Ovary (tissue), 9 donors: ENCODE data around the gene OR2H1. TPM values are rescaled to one million over a fixed set of nuclear protein-coding genes. Genes with fewer than 3 reads are reported as not detected.

Experiments
- DNase-seq, 5 donors: peaks; one replicate each; pipeline ENCODE4 v3.0.0-alpha.2; 2019 to 2020
- H3K27ac ChIP-seq, 2 donors: fragments of 200-600 bp; one replicate each; pipeline versions ENCODE4 v1.5.1 to v1.8.0; 2019 to 2022
- H3K27me3 ChIP-seq: fragments of 200-600 bp; one replicate; pipeline ENCODE4 v1.8.0; 2022
- H3K36me3 ChIP-seq: fragments of 200-600 bp; sonication (generic); one replicate; pipeline ENCODE4 v1.5.1; 2019
- H3K4me1 ChIP-seq: one replicate; pipeline ENCODE4 v1.8.1; 2013; ENCODE audit warnings: mild to moderate bottlenecking, moderate library complexity; ENCODE audit not compliant: insufficient read depth
- H3K4me3 ChIP-seq: fragments of 200-600 bp; sonication (generic); one replicate; pipeline ENCODE4 v1.5.1; 2017
- H3K9me3 ChIP-seq, 2 donors: fragments of 200-600 bp in 1 of 2; sonication (generic) in 1 of 2; one replicate each; pipeline versions ENCODE4 v1.5.1 to v1.8.1; 2013 to 2019; ENCODE audit warnings: mild to moderate bottlenecking in 1 of 2, moderate library complexity in 1 of 2
- CTCF ChIP-seq, 3 donors: fragments of 450-650 bp in 2 of 3; fragments of 200-600 bp in 1 of 3; IDR thresholded peaks; one replicate each; pipeline versions ENCODE4 v1.5.1 to v1.8.0; 2016 to 2022; ENCODE audit warnings: antibody characterized with exemption in 3 of 3, mild to moderate bottlenecking in 1 of 3
- EP300 ChIP-seq: sonication (generic); formaldehyde crosslinking; IDR thresholded peaks from one replicate; pipeline ENCODE4 v1.6.1; 2017; ENCODE audit warnings: antibody characterized with exemption
- POLR2A ChIP-seq: fragments of 450-650 bp; IDR thresholded peaks from one replicate; pipeline ENCODE4 v1.6.1; 2017; ENCODE audit warnings: antibody characterized with exemption, mild to moderate bottlenecking, moderate library complexity
- WGBS, 3 donors: extraction: QIAGEN DNeasy Blood & Tissue Kit in 1 of 3; methylation state at CpG; one replicate each; pipeline versions ENCODE4 v1.1.5 to v1.1.7; 2013 to 2017; 5-methylcytosine and 5-hydroxymethylcytosine counted together
- intact Hi-C, 4 donors: fragments of 100-400 bp; cut with DNase I; formaldehyde crosslinking; loops; one replicate each; pipeline versions ENCODE4 v1.11.0 to v1.15.1; 2022 to 2023
- polyA plus RNA-seq, 2 donors: library from polyadenylated mRNA; stranded (reverse); fragments of 200-250 nt in 1 of 2; fragments of 350-450 nt in 1 of 2; fragmentation: Illumina TruSeq in 1 of 2; extraction: RNeasy Lipid Tissue Mini Kit (QIAGEN cat#74804) in 1 of 2; gene quantifications; one replicate each; pipeline ENCODE4 v1.2.3, GENCODE V29; 2013 to 2014
- total RNA-seq, 7 donors: library from RNA; depleted of rRNA in 2 of 7; stranded (reverse); fragments of >200 nt in 2 of 7; fragmentation: NEBNext Ultra II Directional in 3 of 7; extraction: Animal tissue kit (Norgen Biotek cat#: 25700) in 3 of 7; gene quantifications; one replicate each; pipeline versions ENCODE4 v1.1.0 to v1.2.4, GENCODE V29; 2016 to 2023
- donor health status: DM: no; HTN: no; CAD: no; lungs with moderate emphysema.
- donor health status: DM: no; HTN: no; CAD: no.
- donor health status: Bipolar disorder and iron deficiency.
- donor health status: DM: yes; HTN: yes; CAD: no.
- donor health status: DM: no; HTN: no; CAD: no.
- donor health status: DM: yes; HTN: yes; CAD: no.

The OR2H1 gene
- total and polyA plus RNA-seq, 9 donors, result not detected

GRCh38 chr6:29505808-29506207, 48.9 kb downstream of the OR2H1 start:
- Histone ChIP-seq H3K36me3 (no peaks in the 10 kb centered on the region), H3K9me3 (no peaks in the 10 kb centered on the region), H3K27me3 (no peaks in the 10 kb centered on the region), H3K27ac (no peak overlapping the region), H3K4me3 (no peak overlapping the region), H3K4me1 (no peaks in the 10 kb centered on the region)
- intact Hi-C loops, result no loop called here
- TF ChIP-seq EP300, result no peak
- TF ChIP-seq POLR2A, result no peak
- TF ChIP-seq CTCF (IDR thresholded peaks at IDR 0.05), result no peak
- DNase-seq, result no peak
- WGBS, 3 donors, result 86 to 96% (median 95%) methylated on average over 3 of the region's 3 CpGs

DNA sequence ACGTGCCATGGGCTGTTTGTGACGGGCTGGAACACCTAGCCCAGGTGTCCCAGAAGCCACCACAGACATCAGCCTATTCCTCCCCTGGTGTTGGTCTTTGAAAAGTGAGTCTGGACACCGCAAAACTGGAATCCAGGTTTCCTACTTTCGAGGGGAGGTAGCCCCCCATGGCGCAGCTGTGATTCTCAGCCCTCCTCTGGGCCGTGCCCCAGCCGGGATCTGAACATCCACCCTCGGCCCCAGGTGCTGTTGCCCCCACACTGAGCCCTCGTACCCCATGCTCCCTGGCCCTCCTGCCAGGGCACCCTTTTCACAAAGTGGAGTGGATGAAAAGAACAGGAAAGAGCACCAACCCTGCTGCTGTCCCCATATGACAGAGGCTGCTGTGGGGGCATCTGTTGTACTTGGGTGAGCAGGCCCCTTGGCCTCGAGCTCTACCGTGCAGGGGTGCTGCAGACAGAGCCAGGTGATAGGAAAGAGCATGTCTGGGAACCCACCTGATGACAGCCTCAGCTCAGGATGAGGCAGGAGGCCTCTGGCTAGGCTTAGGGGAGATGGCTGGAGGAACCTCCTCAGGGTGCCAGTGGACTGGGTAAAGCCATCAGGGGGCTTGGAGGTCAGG, 49.6 kb downstream of the OR2H1 start:
- 68 to 77% (median 73%) methylated on average over 11 of the region's 11 CpGs for WGBS, 3 donors
- no peak for TF ChIP-seq CTCF (IDR thresholded peaks at IDR 0.05)
- no peak for TF ChIP-seq EP300
- no peak for TF ChIP-seq POLR2A
- no peak overlapping the region for H3K27ac ChIP-seq
- intact Hi-C loops, result no loop called here
- DNase-seq, result no peak
- no peaks in the 10 kb centered on the region for H3K4me1 ChIP-seq
- H3K4me3 ChIP-seq, result no peak overlapping the region
- H3K27me3 ChIP-seq, result no peaks in the 10 kb centered on the region
- no peaks in the 10 kb centered on the region for H3K36me3 ChIP-seq
- no peaks in the 10 kb centered on the region for H3K9me3 ChIP-seq

GRCh38 chr6:29507319-29507718, 50.4 kb downstream of the OR2H1 start:
- Histone ChIP-seq H3K36me3 (no peaks in the 10 kb centered on the region), H3K27ac (no peak overlapping the region), H3K4me3 (no peak overlapping the region), H3K27me3 (no peaks in the 10 kb centered on the region), H3K9me3 (no peaks in the 10 kb centered on the region), H3K4me1 (no peaks in the 10 kb centered on the region)
- intact Hi-C loops, result no loop called here
- TF ChIP-seq EP300 (no peak), CTCF (IDR thresholded peaks at IDR 0.05) (no peak), POLR2A (no peak)
- no peak for DNase-seq
- 74 to 79% (median 75%) methylated on average over 5 of the region's 5 CpGs for WGBS, 3 donors

DNA sequence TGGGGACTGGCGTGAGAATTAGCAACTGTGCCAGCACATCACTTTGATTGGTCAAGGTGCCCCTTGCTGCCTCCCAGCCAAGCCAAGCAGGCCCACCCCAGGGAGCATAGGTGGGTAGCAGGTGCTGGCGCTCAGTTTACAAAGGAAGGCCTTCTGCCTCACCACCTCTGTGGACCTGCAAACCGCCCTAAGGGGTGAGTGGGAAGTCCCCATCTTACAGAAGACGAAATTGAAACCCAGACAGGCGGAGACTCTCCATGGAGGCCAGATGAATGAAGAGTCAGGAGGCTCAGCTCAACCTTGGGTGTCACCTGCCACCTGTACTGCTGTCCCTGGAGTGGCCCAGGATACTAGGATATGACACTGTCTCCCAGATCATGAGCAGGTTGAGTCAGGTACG, 52.3 kb downstream of the OR2H1 start:
- Histone ChIP-seq H3K4me1 (no peaks in the 10 kb centered on the region), H3K36me3 (no peaks in the 10 kb centered on the region), H3K27ac (no peak overlapping the region), H3K9me3 (no peaks in the 10 kb centered on the region), H3K4me3 (no peak overlapping the region), H3K27me3 (no peaks in the 10 kb centered on the region)
- no peak for DNase-seq
- intact Hi-C loops, result no loop called here
- 71 to 74% (median 73%) methylated on average over 6 of the region's 6 CpGs for WGBS, 3 donors
- TF ChIP-seq POLR2A, result no peak
- TF ChIP-seq CTCF (IDR thresholded peaks at IDR 0.05), result no peak
- TF ChIP-seq EP300, result no peak
